ENCODE results near the gene PRPSAP1.
A peak's percentile ranks its signal among the peaks of the same experiment; 100 is the strongest.

PRPSAP1 gene

GRCh38 chr17:76353004-76353598 lies 615 bp downstream of the PRPSAP1 start (continued):
- TF ChIP-seq ZSCAN4 (tag by site-specific recombination; IDR thresholded peaks at IDR 0.05) (no peak), KLF1 (tag by site-specific recombination; IDR thresholded peaks at IDR 0.05) (peak; percentile 18), ZNF169 (tag by site-specific recombination; IDR thresholded peaks at IDR 0.05) (no peak), ZFHX2 (tag by site-specific recombination; conservative IDR thresholded peaks at IDR 0.05) (peak; percentile 19; the same call in 1 of the 2 replicates), ZNF48 (tag by site-specific recombination; IDR thresholded peaks at IDR 0.05) (no peak), ZNF280D (tag by site-specific recombination; IDR thresholded peaks at IDR 0.05) (no peak), ZNF501 (tag by site-specific recombination; IDR thresholded peaks at IDR 0.05) (no peak), ZNF280C (tag by site-specific recombination; IDR thresholded peaks at IDR 0.05) (no peak), ZBTB10 (tag by site-specific recombination; IDR thresholded peaks at IDR 0.05) (peak; percentile 59), ZNF610 (tag by site-specific recombination; IDR thresholded peaks at IDR 0.05; ENCODE audit: borderline replicate concordance) (no peak)

- TF ChIP-seq ZNF2 (tag by site-specific recombination; IDR thresholded peaks at IDR 0.05) (peak; percentile 68; the same call in 1 of the 2 replicates), GFI1B (tag by site-specific recombination; IDR thresholded peaks at IDR 0.05) (0 out of 2 replicates have a peak, but pooled peaks have one; percentile 19), PRDM10 (tag by site-specific recombination; IDR thresholded peaks at IDR 0.05) (peak; percentile 95), OSR2 (tag by site-specific recombination; IDR thresholded peaks at IDR 0.05) (peak; percentile 53; the same call in 1 of the 2 replicates), ZNF366 (tag by site-specific recombination; conservative IDR thresholded peaks at IDR 0.05) (0 out of 2 replicates have a peak, but pooled peaks have one; percentile 28), ZFP69B (tag by site-specific recombination; IDR thresholded peaks at IDR 0.05) (no peak), PRDM6 (tag by site-specific recombination; IDR thresholded peaks at IDR 0.05) (peak; percentile 72; the same call in 1 of the 2 replicates), ZNF274 (IDR thresholded peaks at IDR 0.05; ENCODE audit: low read length) (no peak), ZNF274 (tag by site-specific recombination; IDR thresholded peaks at IDR 0.05; ENCODE audit: borderline replicate concordance) (no peak)
- H3K4me1 ChIP-seq (ENCODE audit: control insufficient read depth, insufficient read depth, low read length), result peaks cover 12% of the 10 kb centered on the region; the same call in 1 of the 2 replicates
- CTCF ChIA-PET, result interaction anchor here (0.9 to 3.5 kb wide), 6 partner anchors 12 to 72 kb away, joined by 3 to 38 read pairs (median 5); partner anchors contain the start of gene SPHK1
- H3K4me3 ChIP-seq (ENCODE audit: low read depth, low read length), result no peak overlapping the region
- H3K27ac ChIP-seq (ENCODE audit: extremely low read depth, low read depth, low read length), result peak overlapping the region; percentile 3; the same call in 1 of the 2 replicates
- peaks cover 18 to 28% of the 10 kb centered on the region in 2 experiments; a peak in 2 of 3 replicates for H3K36me3 ChIP-seq (ENCODE audit: control insufficient read depth in 2 of 2, insufficient read depth in 1 of 2, low read length in 2 of 2)
- POLR2A ChIA-PET, result interaction anchor here (0.6 to 2.9 kb wide), 3 partner anchors 11 to 29 kb away, joined by 3 to 31 read pairs (median 9); no protein-coding TSS in a partner anchor
- H3K9me3 ChIP-seq (ENCODE audit: control insufficient read depth, insufficient read depth, low read depth, low read length), result no peaks in the 10 kb centered on the region
Observed at GRCh38 chr17:76351526-76352071, 2.1 kb downstream of the PRPSAP1 start.

All from HEK293 (cell line).